Measurements from ENCODE around the gene ELMO3.

DNA sequence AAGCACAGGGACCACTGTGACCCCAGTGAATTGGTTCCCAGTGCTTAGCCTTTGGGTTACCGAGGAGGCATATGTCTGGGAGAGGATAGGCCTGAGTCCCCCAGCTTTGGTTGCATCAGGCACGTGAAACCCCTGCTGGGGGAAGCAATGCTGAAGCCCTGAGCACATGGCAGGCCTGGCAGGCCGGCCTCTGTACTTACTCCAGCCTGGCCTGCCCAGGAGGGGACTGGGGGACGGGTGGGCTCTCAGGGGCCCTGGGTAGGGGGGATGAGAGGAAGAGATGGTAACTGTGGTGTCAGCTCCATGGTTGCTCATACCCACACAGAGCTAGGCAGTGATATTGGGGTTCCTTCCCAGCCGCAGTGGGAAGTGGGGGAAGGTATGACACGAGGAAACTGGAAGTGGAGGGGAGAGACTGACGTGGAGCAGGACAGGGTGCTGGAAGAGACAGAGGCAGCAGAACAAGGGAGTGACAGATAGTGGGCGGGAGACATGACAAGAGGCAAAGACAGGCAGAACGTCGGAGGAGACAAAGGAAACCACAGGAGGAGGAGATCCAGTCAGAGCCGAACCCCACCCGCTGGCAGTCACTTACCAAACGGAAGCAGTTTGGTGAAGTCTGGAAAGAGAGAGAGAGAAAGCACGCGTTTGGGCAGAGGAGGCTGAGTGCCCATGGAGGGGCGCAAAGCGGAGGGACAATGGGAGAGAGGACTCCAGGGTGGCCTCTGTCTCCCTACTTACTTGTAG, 37.1 kb downstream of the ELMO3 start:
- TF ChIP-seq CTCF (IDR thresholded peaks at IDR 0.05; ENCODE audit: low read depth, low read length, poor library complexity, severe bottlenecking) (no peak), EZH2phosphoT487 (IDR thresholded peaks at IDR 0.05; ENCODE audit: borderline replicate concordance, low read length) (no peak)
